K562 (cell line): ENCODE measurements around the gene KRT71.

Experiments
- FOXJ3 ChIP-seq: sonication (generic); formaldehyde crosslinking; IDR thresholded peaks from 2 replicates; pipeline ENCODE4 v1.4.0; 2020; ENCODE audit warnings: mild to moderate bottlenecking, missing genetic modification reagents
- FOXK2 ChIP-seq, 2 experiments: fragments of 450-650 bp; IDR thresholded peaks in 1 of 2; conservative IDR thresholded peaks in 1 of 2; 2 replicates each; pipeline ENCODE4 v1.6.1; 2016; ENCODE audit warnings: low read depth in 2 of 2, mild to moderate bottlenecking in 1 of 2
- GMEB1 ChIP-seq: fragments of 250-450 bp; sonication (Bioruptor Pico); IDR thresholded peaks from 2 replicates; pipeline ENCODE4 v1.4.0; 2020; ENCODE audit warnings: mild to moderate bottlenecking
- HIVEP1 ChIP-seq: fragments of 250-450 bp; sonication (Bioruptor Pico); IDR thresholded peaks from 2 replicates; pipeline ENCODE4 v1.4.0; 2020; ENCODE audit warnings: mild to moderate bottlenecking

GRCh38 chr12:52533686-52534470, 19.1 kb downstream of the KRT71 start:
- TF ChIP-seq GMEB1 (CRISPR knock-in tag) = no peak
- no peak for TF ChIP-seq HIVEP1 (CRISPR knock-in tag)
- no peak for TF ChIP-seq FOXK2 (conservative IDR thresholded peaks at IDR 0.05 in 1 of 2, IDR thresholded peaks at IDR 0.05 in 1 of 2; ENCODE audit: low read depth in 2 of 2)
- TF ChIP-seq FOXJ3 (CRISPR knock-in tag) = no peak
